GM12878 (cell line): ENCODE measurements around the gene SOWAHB. TPM values are rescaled to one million over a fixed set of nuclear protein-coding genes. Genes with fewer than 3 reads are reported as not detected.

Experiments used
- ATAC-seq: fragments of 200-7000 bp; cut with Tn5 transposase; 3 replicates; pipeline ENCODE4 v1.9.1; 2020; ENCODE audit warnings: mild to moderate bottlenecking, moderate library complexity
- BruUV-seq: library from RNA; stranded (reverse); fragments of 400-500 nt; replicated peaks from 2 replicates; lab custom pipeline; 2021; lab: Mats Ljungman, UMichigan
- CTCF ChIA-PET: fragments of 300-600 bp; sonication (Branson Sonifier 250); formaldehyde crosslinking; extraction: SDS; loops from one replicate; lab custom pipeline; 2021; ENCODE audit warnings: inconsistent platforms; lab: Yijun Ruan, JAX
- POLR2A ChIA-PET: fragments of 350-600 bp; formaldehyde crosslinking; extraction: SDS; loops from one replicate; lab custom pipeline; 2021; ENCODE audit warnings: inconsistent platforms; lab: Charles Lee
- RAD21 ChIA-PET: fragments of 300-600 bp; sonication (Branson Sonifier 250); formaldehyde crosslinking; loops from one replicate; lab custom pipeline; 2023; ENCODE audit warnings: antibody characterized with exemption; ENCODE audit not compliant: unreplicated experiment; lab: Charles Lee
- SMC1A ChIA-PET: fragments of 300-600 bp; sonication (Branson Sonifier 250); formaldehyde crosslinking; loops from one replicate; lab custom pipeline; 2023; ENCODE audit not compliant: unreplicated experiment, uncharacterized antibody; lab: Charles Lee
- DNase-seq: peaks from one replicate; pipeline ENCODE4 v3.0.0-alpha.2; 2011; ENCODE audit warnings: low read depth, low spot score
- FAIRE-seq: peaks from 3 replicates; lab custom pipeline; 2011; peaks lifted over from hg19 to GRCh38; lab: Jason Lieb, UNC
- H2AFZ ChIP-seq: 2 replicates; pipeline ENCODE4 v1.6.0; 2011; ENCODE audit warnings: low read depth, low read length, control low read depth; ENCODE audit not compliant: control insufficient read depth
- H3K27ac ChIP-seq: 2 replicates; pipeline ENCODE4 v1.5.1; 2011; ENCODE audit warnings: control low read depth; ENCODE audit not compliant: control insufficient read depth, insufficient read depth
- H3K27me3 ChIP-seq, 2 experiments: replicated peaks in 1 of 2; 2 replicates each; pipeline versions ENCODE4 v1.6.0 to v1.6.1; 2011; ENCODE audit warnings: low read length in 1 of 2; ENCODE audit not compliant: control insufficient read depth in 2 of 2, insufficient read depth in 2 of 2
- H3K36me3 ChIP-seq, 2 experiments: 2 replicates each; pipeline ENCODE4 v1.5.1; 2011; ENCODE audit warnings: low read length in 1 of 2; ENCODE audit not compliant: control insufficient read depth in 2 of 2, insufficient read depth in 2 of 2
- H3K4me1 ChIP-seq: 2 replicates; pipeline ENCODE4 v1.6.1; 2011; ENCODE audit warnings: mild to moderate bottlenecking, low read length, moderate library complexity, mixed read lengths; ENCODE audit not compliant: control insufficient read depth, insufficient read depth
- H3K4me2 ChIP-seq: 2 replicates; pipeline ENCODE4 v1.6.0; 2011; ENCODE audit warnings: control low read depth; ENCODE audit not compliant: control insufficient read depth, insufficient read depth
- H3K4me3 ChIP-seq: fragments of 200-600 bp; sonication (generic); 2 replicates; pipeline ENCODE4 v1.5.1; 2016
- H3K79me2 ChIP-seq: 2 replicates; pipeline ENCODE4 v1.6.0; 2011; ENCODE audit warnings: low read length; ENCODE audit not compliant: control insufficient read depth, insufficient read depth
- H3K9ac ChIP-seq: 2 replicates; pipeline ENCODE4 v1.8.0; 2011; ENCODE audit warnings: low read length, control low read depth, mixed read lengths; ENCODE audit not compliant: control insufficient read depth, insufficient read depth
- H3K9me3 ChIP-seq: replicated peaks from 3 replicates; pipeline ENCODE4 v1.5.1; 2011; ENCODE audit warnings: mild to moderate bottlenecking, low read length; ENCODE audit not compliant: control insufficient read depth, insufficient read depth
- H4K20me1 ChIP-seq: 2 replicates; pipeline ENCODE4 v1.6.0; 2011; ENCODE audit not compliant: control insufficient read depth, insufficient read depth
- CHD1 ChIP-seq: IDR thresholded peaks from 2 replicates; pipeline ENCODE4 v1.6.1; 2012; ENCODE audit warnings: low read depth, low read length, improper control_type of control experiment
- CREM ChIP-seq: IDR thresholded peaks from 2 replicates; pipeline ENCODE4 v1.6.1; 2014; ENCODE audit warnings: antibody characterized with exemption, low read depth
- EP300 ChIP-seq, 2 experiments: fragments of 150-350 bp in 1 of 2; IDR thresholded peaks; 2 replicates each; pipeline ENCODE4 v1.6.1; 2011 to 2012; ENCODE audit warnings: low read depth in 2 of 2, low read length in 2 of 2, borderline replicate concordance in 1 of 2, improper control_type of control experiment in 1 of 2, inconsistent platforms in 1 of 2; ENCODE audit not compliant: control insufficient read depth in 1 of 2
- HDAC6 ChIP-seq: fragments of 200-600 bp; sonication (generic); IDR thresholded peaks from one replicate; pipeline ENCODE4 v1.8.0; 2017; ENCODE audit warnings: antibody characterized with exemption; ENCODE audit not compliant: unreplicated experiment
- RAD51 ChIP-seq: fragments of 450-650 bp; IDR thresholded peaks from 2 replicates; pipeline ENCODE4 v1.6.1; 2016; ENCODE audit warnings: moderate library complexity, mild to moderate bottlenecking, inconsistent platforms
- USF2 ChIP-seq: IDR thresholded peaks from 2 replicates; pipeline ENCODE4 v1.6.1; 2011; ENCODE audit warnings: low read depth, low read length, improper control_type of control experiment, borderline replicate concordance
- WGBS: methylation state at CpG from one replicate; pipeline ENCODE4 v1.1.6; 2016; ENCODE audit warnings: low lambda C conversion rate; ENCODE audit not compliant: insufficient replicate concordance, insufficient coverage; ENCODE audit errors: missing lambda C conversion rate; 5-methylcytosine and 5-hydroxymethylcytosine counted together
- in situ Hi-C: fragments of 300-500 bp; cut with MboI; formaldehyde crosslinking; loops from 9 replicates; pipeline ENCODE4 v1.14.3; 2018; ENCODE audit warnings: mixed read lengths
- intact Hi-C: fragments of 100-400 bp; cut with micrococcal nuclease; formaldehyde crosslinking; loops from one replicate; pipeline ENCODE4 v1.14.2; 2022; ENCODE audit not compliant: unreplicated experiment
- polyA plus RNA-seq, 11 experiments: library from polyadenylated mRNA; depleted of rRNA in 4 of 11; unstranded in 6 of 11; stranded (reverse) in 5 of 11; fragments of >200 nt; fragmentation: Nextera tagmentation in 4 of 11; fragmentation: Illumina TruSeq in 1 of 11; extraction: Ambion mirVana in 4 of 11; extraction: Trizol in 1 of 11; gene quantifications; 1 replicate in 1 of 11; 2 replicates in 10 of 11; pipeline versions ENCODE4 v1.2.1 to v1.2.3, GENCODE V29; 2011 to 2016; ENCODE audit warnings: inconsistent platforms in 2 of 11, missing spikeins in 2 of 11, low read depth in 1 of 11
- total RNA-seq, 4 experiments: library from RNA; depleted of rRNA in 3 of 4; stranded (reverse); fragments of >200 nt in 3 of 4; fragmentation: Illumina TruSeq in 1 of 4; extraction: Trizol in 1 of 4; gene quantifications; 2 replicates each; pipeline versions ENCODE4 v1.2.1 to v1.2.3, GENCODE V29; 2013 to 2021

SOWAHB gene
- total and polyA plus RNA-seq, 10 of the 15 experiments (the other 5 are each of a cell fraction or from before 2014, with no cell fraction given) = 0.01 to 0.13 (median 0.05) TPM; not detected in 4

- Histone ChIP-seq H3K4me2 (no peak overlapping the region), H3K27ac (no peak overlapping the region)
Measured at GRCh38 chr4:76856243-76857073, 41.5 kb downstream of the SOWAHB start.

More at GRCh38 chr4:76856243-76857073, 41.5 kb downstream of the SOWAHB start:
- DNase-seq (no peak), ATAC-seq (no peak), FAIRE-seq (no peak)
- BruUV-seq = no TSS peak
- Histone ChIP-seq H2AFZ (no peak overlapping the region), H3K36me3 (no peaks in the 10 kb centered on the region), H3K4me3 (no peak overlapping the region), H3K9ac (no peak overlapping the region), H3K9me3 (no peaks in the 10 kb centered on the region; the same call in 2 of the 3 replicates), H3K27me3 (no peaks in the 10 kb centered on the region), H3K79me2 (no peaks in the 10 kb centered on the region), H4K20me1 (no peaks in the 10 kb centered on the region), H3K4me1 (peaks cover 8% of the 10 kb centered on the region; the same call in 1 of the 2 replicates)
- ChIA-PET CTCF (interaction anchor here (1.3 kb wide), 1 partner anchor 11 kb away, joined by 3 read pairs; no protein-coding TSS in a partner anchor), RAD21 (no interaction called here), POLR2A (interaction anchor here (0.5 kb wide), 1 partner anchor 44 kb away, joined by 4 read pairs; no protein-coding TSS in a partner anchor), SMC1A (no interaction called here)
- TF ChIP-seq CHD1 = no peak
- no peak for TF ChIP-seq EP300 (IDR thresholded peaks at IDR 0.05; ENCODE audit: borderline replicate concordance in 1 of 2, control insufficient read depth in 1 of 2, low read depth in 2 of 2, low read length in 2 of 2)
- TF ChIP-seq RAD51 = no peak
- TF ChIP-seq USF2 = no peak
- no peak for TF ChIP-seq CREM
- no peak for TF ChIP-seq HDAC6
- intact Hi-C loops = no loop called here
- WGBS = 49% methylated on average over 4 of the region's 4 CpGs
- in situ Hi-C loops = no loop called here
